H9 (cell line): ENCODE data around the gene LINC01488. TPM values are rescaled to one million over a fixed set of nuclear protein-coding genes. Genes with fewer than 3 reads are reported as not detected.

Experiments used
- DNase-seq: peaks from one replicate; pipeline ENCODE4 v3.0.0-alpha.2; 2017
- H2AFZ ChIP-seq: one replicate; pipeline ENCODE4 v1.6.1; 2013; ENCODE audit warnings: mild to moderate bottlenecking, low read length, control low read depth, moderate library complexity
- H2AK5ac ChIP-seq: 2 replicates; pipeline ENCODE4 v1.6.1; 2013; ENCODE audit warnings: low read length, control low read depth, mixed read lengths; ENCODE audit not compliant: insufficient read length
- H2BK120ac ChIP-seq: one replicate; pipeline ENCODE4 v1.6.1; 2013; ENCODE audit warnings: low read depth, mild to moderate bottlenecking, low read length, control low read depth, inconsistent platforms; ENCODE audit not compliant: poor library complexity, severe bottlenecking
- H2BK12ac ChIP-seq: 2 replicates; pipeline ENCODE4 v1.6.1; 2013; ENCODE audit warnings: low read length, control low read depth, mixed read lengths, low read depth; ENCODE audit not compliant: insufficient read length
- H2BK15ac ChIP-seq: 2 replicates; pipeline ENCODE4 v1.6.1; 2013; ENCODE audit warnings: low read depth, low read length, control low read depth
- H2BK20ac ChIP-seq: one replicate; pipeline ENCODE4 v1.6.1; 2013; ENCODE audit warnings: low read depth, mild to moderate bottlenecking, low read length, control low read depth, inconsistent platforms; ENCODE audit not compliant: poor library complexity, severe bottlenecking
- H2BK5ac ChIP-seq: 2 replicates; pipeline ENCODE4 v1.6.1; 2013; ENCODE audit warnings: low read length, control low read depth, mixed read lengths; ENCODE audit not compliant: insufficient read length
- H3K14ac ChIP-seq: 2 replicates; pipeline ENCODE4 v1.6.1; 2013; ENCODE audit warnings: low read length, control low read depth; ENCODE audit not compliant: insufficient read depth
- H3K18ac ChIP-seq: 2 replicates; pipeline ENCODE4 v1.6.1; 2013; ENCODE audit warnings: low read depth, mild to moderate bottlenecking, mixed read lengths, low read length, control low read depth; ENCODE audit not compliant: insufficient read length
- H3K23ac ChIP-seq: 2 replicates; pipeline ENCODE4 v1.6.1; 2013; ENCODE audit warnings: low read length, control low read depth, mixed read lengths, low read depth; ENCODE audit not compliant: insufficient read length
- H3K23me2 ChIP-seq: 2 replicates; pipeline ENCODE4 v1.6.1; 2013; ENCODE audit warnings: low read depth, mild to moderate bottlenecking, mixed read lengths, low read length, control low read depth; ENCODE audit not compliant: insufficient read length, poor library complexity, severe bottlenecking
- H3K27ac ChIP-seq: 2 replicates; pipeline ENCODE4 v1.5.1; 2013; ENCODE audit warnings: low read length, control low read depth, mixed read lengths, low read depth; ENCODE audit not compliant: insufficient read length
- H3K27me3 ChIP-seq: 2 replicates; pipeline ENCODE4 v1.6.1; 2013; ENCODE audit warnings: low read length, control low read depth, inconsistent platforms; ENCODE audit not compliant: insufficient read depth
- H3K4ac ChIP-seq: 2 replicates; pipeline ENCODE4 v1.6.1; 2013; ENCODE audit warnings: low read depth, mild to moderate bottlenecking, control low read depth, inconsistent platforms, low read length, moderate library complexity
- H3K4me1 ChIP-seq: 2 replicates; pipeline ENCODE4 v1.6.1; 2013; ENCODE audit warnings: low read length, control low read depth, inconsistent platforms; ENCODE audit not compliant: insufficient read depth
- H3K4me2 ChIP-seq: 2 replicates; pipeline ENCODE4 v1.6.1; 2013; ENCODE audit warnings: low read length, control low read depth, mixed read lengths; ENCODE audit not compliant: insufficient read length, insufficient read depth
- H3K56ac ChIP-seq: 2 replicates; pipeline ENCODE4 v1.6.1; 2013; ENCODE audit warnings: low read depth, mild to moderate bottlenecking, mixed read lengths, low read length, control low read depth; ENCODE audit not compliant: insufficient read length
- H3K79me1 ChIP-seq: 2 replicates; pipeline ENCODE4 v1.6.1; 2013; ENCODE audit warnings: low read depth, mild to moderate bottlenecking, moderate library complexity, low read length, control low read depth, inconsistent platforms; ENCODE audit not compliant: insufficient read depth, poor library complexity, severe bottlenecking
- H3K79me2 ChIP-seq: 2 replicates; pipeline ENCODE4 v1.6.1; 2013; ENCODE audit warnings: low read length, control low read depth, inconsistent platforms; ENCODE audit not compliant: insufficient read depth
- H3K9ac ChIP-seq: 2 replicates; pipeline ENCODE4 v1.6.1; 2013; ENCODE audit warnings: low read length, control low read depth, mixed read lengths; ENCODE audit not compliant: insufficient read length; ENCODE audit errors: extremely low read depth
- H3K9me3 ChIP-seq: one replicate; pipeline ENCODE4 v1.6.1; 2013; ENCODE audit warnings: low read depth, low read length, inconsistent platforms; ENCODE audit not compliant: control insufficient read depth
- H3T11ph ChIP-seq: one replicate; pipeline ENCODE4 v1.6.1; 2013; ENCODE audit warnings: mild to moderate bottlenecking, low read length, control low read depth, inconsistent platforms
- H4K20me1 ChIP-seq: one replicate; pipeline ENCODE4 v1.6.1; 2013; ENCODE audit not compliant: control insufficient read depth, insufficient read length, insufficient read depth
- H4K5ac ChIP-seq: 2 replicates; pipeline ENCODE4 v1.6.1; 2013; ENCODE audit warnings: low read depth, mild to moderate bottlenecking, mixed read lengths, low read length, control low read depth; ENCODE audit not compliant: insufficient read length
- H4K8ac ChIP-seq: replicated peaks from 2 replicates; pipeline ENCODE4 v1.6.1; 2013; ENCODE audit warnings: low read length, control low read depth, mixed read lengths, low read depth; ENCODE audit not compliant: insufficient read length
- H4K91ac ChIP-seq: 2 replicates; pipeline ENCODE4 v1.6.1; 2013; ENCODE audit warnings: low read depth, mild to moderate bottlenecking, moderate library complexity, mixed read lengths, low read length, control low read depth; ENCODE audit not compliant: insufficient read length
- H3K27ac Mint-ChIP-seq, 3 experiments: 2 replicates in 2 of 3; 3 replicates in 1 of 3; pipeline ENCODE4 v1.8.0; 2020 to 2021; ENCODE audit warnings: mixed read lengths in 3 of 3, mild to moderate bottlenecking in 1 of 3, moderate library complexity in 1 of 3
- H3K27me3 Mint-ChIP-seq: 2 replicates; pipeline ENCODE4 v1.8.0; 2021; ENCODE audit warnings: low read depth, mild to moderate bottlenecking, moderate library complexity, mixed read lengths
- H3K36me3 Mint-ChIP-seq, 3 experiments: 2 replicates in 2 of 3; 3 replicates in 1 of 3; pipeline ENCODE4 v1.8.0; 2020 to 2021; ENCODE audit warnings: low read depth in 3 of 3, mixed read lengths in 3 of 3; ENCODE audit not compliant: insufficient read depth in 1 of 3
- H3K4me1 Mint-ChIP-seq, 2 experiments: 2 replicates each; pipeline ENCODE4 v1.8.0; 2020; ENCODE audit warnings: mixed read lengths in 2 of 2
- H3K4me3 Mint-ChIP-seq, 2 experiments: 2 replicates in 1 of 2; 3 replicates in 1 of 2; pipeline ENCODE4 v1.8.0; 2020 to 2021; ENCODE audit warnings: mild to moderate bottlenecking in 2 of 2, mixed read lengths in 2 of 2, moderate library complexity in 1 of 2
- H3K9me3 Mint-ChIP-seq, 2 experiments: 2 replicates in 1 of 2; 3 replicates in 1 of 2; pipeline ENCODE4 v1.8.0; 2020; ENCODE audit warnings: mild to moderate bottlenecking in 2 of 2, mixed read lengths in 2 of 2, moderate library complexity in 1 of 2
- WGBS: extraction: QIAGEN DNeasy Blood & Tissue Kit; methylation state at CpG from one replicate; pipeline ENCODE4 v1.1.7; 2013; ENCODE audit warnings: missing lambda C conversion rate, low lambda C conversion rate, mixed read lengths; ENCODE audit not compliant: insufficient read length; ENCODE audit errors: extremely low coverage; 5-methylcytosine and 5-hydroxymethylcytosine counted together
- total RNA-seq: library from RNA; stranded (reverse); gene quantifications from 2 replicates; pipeline ENCODE4 v1.2.1, GENCODE V29; 2021
- TF ChIP-seq, protein P1 (sequence below): fragments of 200-600 bp; sonication (generic); conservative IDR thresholded peaks from 3 replicates; pipeline ENCODE4 v1.8.0; 2021; ENCODE audit warnings: antibody characterized with exemption, mild to moderate bottlenecking

Gene LINC01488
- total RNA-seq, 1 experiment from 2014 or later, result not detected

- no peak for DNase-seq
- no peak overlapping the region for H4K8ac ChIP-seq
- Mint-ChIP-seq H3K4me1 (peaks cover 28 to 29% of the 10 kb centered on the region in 2 experiments), H3K27me3 (peaks cover 16% of the 10 kb centered on the region), H3K36me3 (peaks cover 0 to 21% (median 5%) of the 10 kb centered on the region in 3 experiments; a peak in 6 of 7 replicates), H3K4me3 (no peak overlapping the region), H3K27ac (no peak overlapping the region; a peak in 1 of 7 replicates), H3K9me3 (peaks cover 11 to 17% of the 10 kb centered on the region in 2 experiments)
- no peak overlapping the region for H3T11ph ChIP-seq
- peaks cover 4% of the 10 kb centered on the region for H3K9me3 ChIP-seq
- H3K4me1 ChIP-seq, result no peaks in the 10 kb centered on the region; the same call in 1 of the 2 replicates
- no peaks in the 10 kb centered on the region for H3K79me1 ChIP-seq
- no peak overlapping the region for H3K4me2 ChIP-seq
- H2BK5ac ChIP-seq, result no peak overlapping the region
- no peaks in the 10 kb centered on the region for H3K27me3 ChIP-seq
- no peak overlapping the region for H2AK5ac ChIP-seq
- H3K23me2 ChIP-seq, result no peaks in the 10 kb centered on the region
- no peak overlapping the region for H2BK15ac ChIP-seq
- H4K5ac ChIP-seq, result no peak overlapping the region
- H3K18ac ChIP-seq, result no peak overlapping the region
- no peak overlapping the region for H3K9ac ChIP-seq
- H3K23ac ChIP-seq, result no peak overlapping the region
- H3K14ac ChIP-seq, result 0 out of 2 replicates have a peak overlapping the region, but pooled peaks have one; percentile 14
- no peaks in the 10 kb centered on the region for H3K79me2 ChIP-seq
- TF ChIP-seq, protein P1, sequence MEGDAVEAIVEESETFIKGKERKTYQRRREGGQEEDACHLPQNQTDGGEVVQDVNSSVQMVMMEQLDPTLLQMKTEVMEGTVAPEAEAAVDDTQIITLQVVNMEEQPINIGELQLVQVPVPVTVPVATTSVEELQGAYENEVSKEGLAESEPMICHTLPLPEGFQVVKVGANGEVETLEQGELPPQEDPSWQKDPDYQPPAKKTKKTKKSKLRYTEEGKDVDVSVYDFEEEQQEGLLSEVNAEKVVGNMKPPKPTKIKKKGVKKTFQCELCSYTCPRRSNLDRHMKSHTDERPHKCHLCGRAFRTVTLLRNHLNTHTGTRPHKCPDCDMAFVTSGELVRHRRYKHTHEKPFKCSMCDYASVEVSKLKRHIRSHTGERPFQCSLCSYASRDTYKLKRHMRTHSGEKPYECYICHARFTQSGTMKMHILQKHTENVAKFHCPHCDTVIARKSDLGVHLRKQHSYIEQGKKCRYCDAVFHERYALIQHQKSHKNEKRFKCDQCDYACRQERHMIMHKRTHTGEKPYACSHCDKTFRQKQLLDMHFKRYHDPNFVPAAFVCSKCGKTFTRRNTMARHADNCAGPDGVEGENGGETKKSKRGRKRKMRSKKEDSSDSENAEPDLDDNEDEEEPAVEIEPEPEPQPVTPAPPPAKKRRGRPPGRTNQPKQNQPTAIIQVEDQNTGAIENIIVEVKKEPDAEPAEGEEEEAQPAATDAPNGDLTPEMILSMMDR, result no peak
- H3K56ac ChIP-seq, result no peak overlapping the region
- no peak overlapping the region for H2BK20ac ChIP-seq
- peak overlapping the region; percentile 62 for H4K91ac ChIP-seq
- WGBS, result no CpG with 5 or more reads among the region's 19 CpGs
- H3K27ac ChIP-seq, result no peak overlapping the region
- no peak overlapping the region for H2BK12ac ChIP-seq
- no peak overlapping the region for H2BK120ac ChIP-seq
- H4K20me1 ChIP-seq, result no peaks in the 10 kb centered on the region
- H2AFZ ChIP-seq, result no peak overlapping the region
- H3K4ac ChIP-seq, result no peak overlapping the region
Observed at GRCh38 chr11:69462106-69462951, 19.1 kb upstream of the LINC01488 start.
